Mesenchymal stem cell (in vitro differentiated cells and primary cell): ENCODE results near the gene WEE2.

Experiments used
- DNase-seq: peaks from one replicate; pipeline ENCODE4 v3.0.0-alpha.2; 2013
- H2AFZ ChIP-seq: one replicate; pipeline ENCODE4 v1.6.1; 2013; ENCODE audit warnings: low read depth, mild to moderate bottlenecking, control low read depth, inconsistent platforms, low read length, moderate library complexity
- H2AK5ac ChIP-seq: 2 replicates; pipeline ENCODE4 v1.6.1; 2013; ENCODE audit warnings: low read length, moderate library complexity, mild to moderate bottlenecking, inconsistent platforms; ENCODE audit not compliant: severe bottlenecking
- H2BK120ac ChIP-seq: one replicate; pipeline ENCODE4 v1.6.1; 2013; ENCODE audit warnings: low read depth, mild to moderate bottlenecking, inconsistent platforms, low read length, moderate library complexity
- H2BK12ac ChIP-seq, 2 experiments: one replicate each; pipeline ENCODE4 v1.6.1; 2013; ENCODE audit warnings: inconsistent platforms in 2 of 2, low read length in 2 of 2, mild to moderate bottlenecking in 2 of 2, moderate library complexity in 2 of 2, control low read depth in 1 of 2
- H2BK15ac ChIP-seq: one replicate; pipeline ENCODE4 v1.6.1; 2013; ENCODE audit warnings: mild to moderate bottlenecking, low read depth, inconsistent platforms; ENCODE audit not compliant: poor library complexity, severe bottlenecking
- H2BK5ac ChIP-seq: 2 replicates; pipeline ENCODE4 v1.6.1; 2013; ENCODE audit warnings: low read depth, mild to moderate bottlenecking, low read length, control low read depth, inconsistent platforms; ENCODE audit not compliant: poor library complexity, severe bottlenecking
- H3K14ac ChIP-seq, 2 experiments: one replicate each; pipeline ENCODE4 v1.6.1; 2013; ENCODE audit warnings: inconsistent platforms in 2 of 2, low read length in 2 of 2, control low read depth in 1 of 2, mild to moderate bottlenecking in 1 of 2, moderate library complexity in 1 of 2
- H3K18ac ChIP-seq, 2 experiments: one replicate each; pipeline ENCODE4 v1.6.1; 2013; ENCODE audit warnings: inconsistent platforms in 2 of 2, low read length in 2 of 2, control low read depth in 1 of 2, low read depth in 1 of 2, mild to moderate bottlenecking in 1 of 2
- H3K23ac ChIP-seq, 2 experiments: one replicate each; pipeline ENCODE4 v1.6.1; 2013; ENCODE audit warnings: inconsistent platforms in 2 of 2, low read length in 2 of 2, mild to moderate bottlenecking in 2 of 2, moderate library complexity in 2 of 2, control low read depth in 1 of 2
- H3K27ac ChIP-seq: 2 replicates; pipeline ENCODE4 v1.5.1; 2013; ENCODE audit warnings: mild to moderate bottlenecking, moderate library complexity, low read length, control low read depth, inconsistent platforms; ENCODE audit not compliant: poor library complexity, severe bottlenecking
- H3K27me3 ChIP-seq, 2 experiments: 2 replicates each; pipeline versions ENCODE4 v1.6.1 to v1.7.0; 2013; ENCODE audit warnings: low read length in 2 of 2, mild to moderate bottlenecking in 2 of 2, moderate library complexity in 2 of 2, control low read depth in 1 of 2, inconsistent platforms in 1 of 2; ENCODE audit not compliant: control insufficient read depth in 1 of 2, insufficient read depth in 1 of 2
- H3K36me3 ChIP-seq, 2 experiments: 2 replicates each; pipeline versions ENCODE4 v1.6.1 to v1.7.0; 2013; ENCODE audit warnings: low read length in 2 of 2, control low read depth in 1 of 2, inconsistent platforms in 1 of 2, low read depth in 1 of 2, mild to moderate bottlenecking in 1 of 2; ENCODE audit not compliant: insufficient read depth in 2 of 2, control insufficient read depth in 1 of 2
- H3K4ac ChIP-seq, 2 experiments: one replicate each; pipeline ENCODE4 v1.6.1; 2013; ENCODE audit warnings: inconsistent platforms in 2 of 2, low read length in 2 of 2, mild to moderate bottlenecking in 2 of 2, moderate library complexity in 2 of 2, control low read depth in 1 of 2, low read depth in 1 of 2
- H3K4me1 ChIP-seq: 2 replicates; pipeline ENCODE4 v1.6.1; 2013; ENCODE audit warnings: low read depth, low read length, control low read depth; ENCODE audit not compliant: control insufficient read depth, insufficient read depth
- H3K4me2 ChIP-seq: 2 replicates; pipeline ENCODE4 v1.6.1; 2013; ENCODE audit warnings: low read length, mild to moderate bottlenecking, inconsistent platforms; ENCODE audit not compliant: poor library complexity, severe bottlenecking
- H3K4me3 ChIP-seq, 2 experiments: 2 replicates each; pipeline versions ENCODE4 v1.5.1 to v1.7.0; 2013; ENCODE audit warnings: low read length in 2 of 2, mild to moderate bottlenecking in 2 of 2, control low read depth in 1 of 2, low read depth in 1 of 2; ENCODE audit not compliant: insufficient read depth in 1 of 2
- H3K79me1 ChIP-seq: replicated peaks from 2 replicates; pipeline ENCODE4 v1.6.1; 2013; ENCODE audit warnings: mild to moderate bottlenecking, control low read depth, low read length, inconsistent platforms; ENCODE audit not compliant: poor library complexity, severe bottlenecking
- H3K9ac ChIP-seq: 2 replicates; pipeline ENCODE4 v1.7.0; 2013; ENCODE audit warnings: mild to moderate bottlenecking, low read length, moderate library complexity
- H3K9me3 ChIP-seq: 2 replicates; pipeline ENCODE4 v1.7.0; 2013; ENCODE audit warnings: mild to moderate bottlenecking, low read length; ENCODE audit not compliant: control insufficient read depth
- H4K8ac ChIP-seq: one replicate; pipeline ENCODE4 v1.6.1; 2013; ENCODE audit warnings: inconsistent platforms, mild to moderate bottlenecking, low read length, moderate library complexity
- H4K91ac ChIP-seq: one replicate; pipeline ENCODE4 v1.6.1; 2013; ENCODE audit warnings: mild to moderate bottlenecking, low read length, inconsistent platforms
- WGBS: methylation state at CpG from one replicate; pipeline ENCODE4 v1.1.7; 2013; ENCODE audit warnings: mixed read lengths; 5-methylcytosine and 5-hydroxymethylcytosine counted together

Gene WEE2

GRCh38 chr7:141671705-141672496, 36.3 kb upstream of the WEE2 start:
- Histone ChIP-seq H3K4me1 (no peaks in the 10 kb centered on the region), H4K91ac (no peak overlapping the region), H3K79me1 (peaks cover 4% of the 10 kb centered on the region), H2BK120ac (no peak overlapping the region), H3K27me3 (no peaks in the 10 kb centered on the region), H2BK5ac (no peak overlapping the region), H3K4me2 (no peak overlapping the region), H2AFZ (no peak overlapping the region), H4K8ac (no peak overlapping the region), H3K9ac (no peak overlapping the region), H3K14ac (no peak overlapping the region), H3K23ac (no peak overlapping the region), H3K4ac (no peak overlapping the region), H2BK15ac (no peak overlapping the region), H3K27ac (no peak overlapping the region), H3K4me3 (no peak overlapping the region), H2BK12ac (no peak overlapping the region), H3K9me3 (peaks cover 3% of the 10 kb centered on the region), H2AK5ac (no peak overlapping the region), H3K36me3 (peaks cover 3 to 13% of the 10 kb centered on the region in 2 experiments), H3K18ac (no peak overlapping the region)
- WGBS = over 99% methylated on average over 6 of the region's 7 CpGs
- DNase-seq = peak; percentile 6

GRCh38 chr7:141673346-141673745, 34.8 kb upstream of the WEE2 start:
- no peaks in the 10 kb centered on the region for H3K4me1 ChIP-seq
- H2BK5ac ChIP-seq = no peak overlapping the region
- no peaks in the 10 kb centered on the region for H3K27me3 ChIP-seq
- H4K8ac ChIP-seq = no peak overlapping the region
- peaks cover 4% of the 10 kb centered on the region for H3K79me1 ChIP-seq
- H4K91ac ChIP-seq = no peak overlapping the region
- no peak overlapping the region for H2BK15ac ChIP-seq
- H3K4me2 ChIP-seq = no peak overlapping the region
- no peak overlapping the region for H2AK5ac ChIP-seq
- no peak overlapping the region for H3K18ac ChIP-seq
- H3K9me3 ChIP-seq = peaks cover 3% of the 10 kb centered on the region
- H3K14ac ChIP-seq = no peak overlapping the region
- H2BK120ac ChIP-seq = no peak overlapping the region
- H3K9ac ChIP-seq = no peak overlapping the region
- no peak overlapping the region for H3K4ac ChIP-seq
- no peak for DNase-seq
- H3K4me3 ChIP-seq = no peak overlapping the region
- peaks cover 3 to 10% of the 10 kb centered on the region in 2 experiments for H3K36me3 ChIP-seq
- no peak overlapping the region for H2BK12ac ChIP-seq
- H3K27ac ChIP-seq = no peak overlapping the region
- 90% methylated on average over 2 of the region's 3 CpGs for WGBS
- no peak overlapping the region for H3K23ac ChIP-seq
- no peak overlapping the region for H2AFZ ChIP-seq

GRCh38 chr7:141674171-141674671, 33.9 kb upstream of the WEE2 start:
- H3K79me1 ChIP-seq = peaks cover 4% of the 10 kb centered on the region
- no peak overlapping the region for H2BK15ac ChIP-seq
- H3K18ac ChIP-seq = no peak overlapping the region
- H3K4me2 ChIP-seq = no peak overlapping the region
- no peak overlapping the region for H2BK5ac ChIP-seq
- H2AK5ac ChIP-seq = no peak overlapping the region
- H2BK12ac ChIP-seq = no peak overlapping the region
- no peaks in the 10 kb centered on the region for H3K4me1 ChIP-seq
- no peak overlapping the region for H2BK120ac ChIP-seq
- no peak overlapping the region for H4K8ac ChIP-seq
- H3K27me3 ChIP-seq = no peaks in the 10 kb centered on the region
- H2AFZ ChIP-seq = no peak overlapping the region
- no peak overlapping the region for H3K27ac ChIP-seq
- WGBS = over 99% methylated on average over 4 of the region's 5 CpGs
- H3K36me3 ChIP-seq = peaks cover 3 to 7% of the 10 kb centered on the region in 2 experiments
- H3K14ac ChIP-seq = no peak overlapping the region
- H3K9me3 ChIP-seq = peaks cover 3% of the 10 kb centered on the region
- no peak overlapping the region for H3K4ac ChIP-seq
- no peak overlapping the region for H3K23ac ChIP-seq
- no peak overlapping the region for H3K9ac ChIP-seq
- H4K91ac ChIP-seq = no peak overlapping the region
- H3K4me3 ChIP-seq = no peak overlapping the region
- DNase-seq = no peak

- DNase-seq = no peak
- Histone ChIP-seq H3K9ac (no peak overlapping the region), H3K27ac (no peak overlapping the region), H2BK5ac (no peak overlapping the region), H3K27me3 (no peaks in the 10 kb centered on the region), H3K4me3 (no peak overlapping the region), H4K8ac (no peak overlapping the region), H3K4ac (no peak overlapping the region), H2BK120ac (no peak overlapping the region), H3K4me1 (no peaks in the 10 kb centered on the region), H3K36me3 (peaks cover 3 to 7% of the 10 kb centered on the region in 2 experiments), H3K79me1 (peaks cover 4% of the 10 kb centered on the region), H3K9me3 (peaks cover 3% of the 10 kb centered on the region), H3K14ac (no peak overlapping the region), H2AFZ (no peak overlapping the region), H3K4me2 (no peak overlapping the region), H2BK15ac (no peak overlapping the region), H2BK12ac (no peak overlapping the region), H4K91ac (no peak overlapping the region), H3K23ac (no peak overlapping the region), H3K18ac (no peak overlapping the region), H2AK5ac (no peak overlapping the region)
- WGBS = 63% methylated on average over 4 of the region's 4 CpGs
Observed at GRCh38 chr7:141674702-141675101, 33.5 kb upstream of the WEE2 start.
